BJ (cell line): ENCODE data around the gene ITGA1. TPM values are rescaled to one million over a fixed set of nuclear protein-coding genes. Genes with fewer than 3 reads are reported as not detected.

Experiments
- CTCF ChIA-PET: fragments of 350-600 bp; formaldehyde crosslinking; extraction: SDS; loops from one replicate; lab custom pipeline; 2021; ENCODE audit warnings: antibody characterized with exemption, inconsistent platforms; lab: Yijun Ruan, JAX
- POLR2A ChIA-PET: fragments of 300-600 bp; sonication (Branson Sonifier 250); formaldehyde crosslinking; extraction: SDS; loops from one replicate; lab custom pipeline; 2021; ENCODE audit warnings: antibody characterized with exemption; lab: Charles Lee
- DNase-seq: peaks from one replicate; pipeline ENCODE4 v3.0.0-alpha.2; 2011; ENCODE audit warnings: low read depth
- H3K27me3 ChIP-seq: 2 replicates; pipeline ENCODE4 v1.6.0; 2011; ENCODE audit warnings: low read length; ENCODE audit not compliant: control insufficient read depth, insufficient read depth
- H3K36me3 ChIP-seq: 2 replicates; pipeline ENCODE4 v1.5.1; 2011; ENCODE audit warnings: low read length; ENCODE audit not compliant: control insufficient read depth, insufficient read depth
- H3K4me3 ChIP-seq: 2 replicates; pipeline ENCODE4 v1.5.1; 2011; ENCODE audit warnings: low read depth, mild to moderate bottlenecking, control low read depth, low read length
- CTCF ChIP-seq: IDR thresholded peaks from 2 replicates; pipeline ENCODE4 v1.5.1; 2011; ENCODE audit warnings: low read depth, mild to moderate bottlenecking, control low read depth, inconsistent platforms, low read length, moderate library complexity; ENCODE audit not compliant: insufficient read depth
- polyA plus RNA-seq: library from polyadenylated mRNA; depleted of rRNA; stranded (reverse); fragments of >200 nt; gene quantifications from 2 replicates; pipeline ENCODE4 v1.2.3, GENCODE V29; 2011

The ITGA1 gene
- polyA plus RNA-seq, 1 experiment, result 35.2 TPM

DNA sequence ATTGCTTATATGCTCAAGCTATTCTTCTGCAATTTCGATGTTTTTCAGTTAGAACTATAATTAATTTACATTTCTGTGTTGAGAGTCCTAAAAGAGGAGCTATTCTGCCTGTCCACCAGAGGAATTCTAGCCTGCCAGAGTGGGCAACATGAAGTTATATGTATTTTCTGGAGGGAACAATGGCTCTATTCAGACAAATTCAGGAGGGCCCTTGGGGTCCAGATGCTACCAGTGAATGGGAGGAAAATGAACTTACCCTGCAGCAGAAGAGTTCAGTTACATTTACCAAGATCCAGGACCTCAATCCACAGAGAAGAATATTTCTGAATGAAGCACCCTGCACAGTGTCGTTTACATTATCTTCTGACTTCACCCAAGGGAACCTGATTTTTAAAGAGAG, 80.7 kb downstream of the ITGA1 start:
- no peak for TF ChIP-seq CTCF
- ChIA-PET POLR2A (no interaction called here), CTCF (interaction anchor here (0.7 to 1.2 kb wide), 2 partner anchors 9 to 47 kb away, joined by 3 to 5 read pairs; no protein-coding TSS in a partner anchor)
- Histone ChIP-seq H3K27me3 (no peaks in the 10 kb centered on the region), H3K36me3 (no peaks in the 10 kb centered on the region), H3K4me3 (no peak overlapping the region)
- DNase-seq, result no peak

GRCh38 chr5:52869391-52869790, 81.7 kb downstream of the ITGA1 start:
- no peak for DNase-seq
- TF ChIP-seq CTCF, result no peak
- POLR2A ChIA-PET, result no interaction called here

DNA sequence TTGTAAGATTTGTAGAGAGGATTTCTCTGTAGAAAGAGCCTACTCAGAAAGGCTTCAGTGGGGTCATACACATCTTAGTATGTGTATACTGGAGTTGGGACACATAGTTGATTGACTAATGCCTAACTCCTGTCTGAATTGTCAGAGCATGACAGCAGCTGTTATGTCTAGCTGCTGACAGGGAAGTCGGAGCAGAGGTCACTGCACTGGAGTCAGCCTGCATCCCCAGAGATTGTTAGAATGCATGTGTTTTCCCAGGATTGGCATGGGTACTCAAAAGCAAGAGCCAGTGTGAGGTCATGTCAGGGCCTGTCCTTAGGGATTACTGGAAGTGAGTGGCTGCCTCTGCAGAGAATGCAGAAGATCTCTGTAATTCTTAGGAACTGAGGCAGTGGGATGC, 82.7 kb downstream of the ITGA1 start:
- no peak for TF ChIP-seq CTCF
- Histone ChIP-seq H3K4me3 (no peak overlapping the region), H3K36me3 (no peaks in the 10 kb centered on the region), H3K27me3 (no peaks in the 10 kb centered on the region)
- ChIA-PET CTCF (no interaction called here), POLR2A (no interaction called here)
- no peak for DNase-seq

More at GRCh38 chr5:52869391-52869790, 81.7 kb downstream of the ITGA1 start:
- no peak overlapping the region for H3K4me3 ChIP-seq
- H3K36me3 ChIP-seq, result no peaks in the 10 kb centered on the region
- no peaks in the 10 kb centered on the region for H3K27me3 ChIP-seq
- CTCF ChIA-PET, result no interaction called here

DNA sequence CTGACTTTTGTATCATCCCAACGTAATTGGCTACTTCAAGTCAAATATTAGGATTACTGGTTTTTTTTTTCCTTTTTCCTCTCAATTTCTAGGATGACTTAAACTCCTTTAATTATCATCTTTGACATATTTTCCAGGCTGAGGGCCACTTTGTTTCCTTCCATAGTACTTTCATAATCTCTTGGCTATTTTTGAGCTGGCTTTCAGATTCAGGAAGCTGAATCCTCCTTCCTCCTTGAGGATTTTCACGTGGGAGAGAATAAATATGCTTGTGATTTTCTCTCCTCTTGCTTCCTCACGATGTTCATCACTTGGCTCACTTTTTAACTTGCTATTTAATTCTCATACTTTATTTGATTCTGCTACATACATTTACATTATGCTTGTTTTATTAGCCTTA, 88.1 kb downstream of the ITGA1 start:
- Histone ChIP-seq H3K4me3 (no peak overlapping the region), H3K36me3 (no peaks in the 10 kb centered on the region), H3K27me3 (no peaks in the 10 kb centered on the region)
- ChIA-PET POLR2A (interaction anchor here (0.6 kb wide), 1 partner anchor 211 kb away, joined by 20 read pairs; no protein-coding TSS in a partner anchor), CTCF (no interaction called here)
- TF ChIP-seq CTCF, result no peak
- no peak for DNase-seq

GRCh38 chr5:52876456-52876855, 88.7 kb downstream of the ITGA1 start:
- no peak for DNase-seq
- Histone ChIP-seq H3K27me3 (no peaks in the 10 kb centered on the region), H3K4me3 (no peak overlapping the region), H3K36me3 (no peaks in the 10 kb centered on the region)
- CTCF ChIA-PET, result interaction anchor here (1.2 to 1.4 kb wide), 2 partner anchors 9 to 67 kb away, joined by 4 to 5 read pairs; no protein-coding TSS in a partner anchor
- POLR2A ChIA-PET, result no interaction called here
- no peak for TF ChIP-seq CTCF
